PC-3 (cell line): ENCODE results near the gene BRAT1. TPM values are rescaled to one million over a fixed set of nuclear protein-coding genes. Genes with fewer than 3 reads are reported as not detected.

Experiments used
- ATAC-seq: fragments of 200-7000 bp; cut with Tn5 transposase; 2 replicates; pipeline ENCODE4 v1.9.1; 2020; ENCODE audit warnings: mild to moderate bottlenecking, moderate library complexity
- BruUV-seq: library from RNA; stranded (reverse); fragments of 400-500 nt; replicated peaks from 2 replicates; lab custom pipeline; 2021; lab: Mats Ljungman, UMichigan
- CTCF ChIA-PET: fragments of 300-600 bp; sonication (Branson Sonifier 250); formaldehyde crosslinking; loops from one replicate; lab custom pipeline; 2022; ENCODE audit warnings: antibody characterized with exemption; lab: Charles Lee
- POLR2A ChIA-PET: fragments of 300-600 bp; sonication (Branson Sonifier 250); formaldehyde crosslinking; loops from one replicate; lab custom pipeline; 2022; ENCODE audit warnings: antibody characterized with exemption; ENCODE audit not compliant: unreplicated experiment; lab: Charles Lee
- DNase-seq: peaks from one replicate; pipeline ENCODE4 v3.0.0-alpha.2; 2015
- H2AFZ ChIP-seq: fragments of 300-600 bp; sonication (generic); 2 replicates; pipeline ENCODE4 v1.6.0; 2016; ENCODE audit warnings: antibody characterized with exemption, low read length
- H3F3A ChIP-seq: fragments of 300-600 bp; sonication (generic); one replicate; pipeline ENCODE4 v1.6.0; 2017; ENCODE audit warnings: antibody characterized with exemption, low read length, control low read depth, mild to moderate bottlenecking; ENCODE audit not compliant: unreplicated experiment
- H3K27ac ChIP-seq: fragments of 300-600 bp; sonication (generic); 2 replicates; pipeline ENCODE4 v1.5.1; 2016; ENCODE audit warnings: mild to moderate bottlenecking, low read length
- H3K27me3 ChIP-seq: fragments of 300-600 bp; sonication (generic); 2 replicates; pipeline ENCODE4 v1.6.1; 2016; ENCODE audit warnings: low read length, mixed read lengths
- H3K36me3 ChIP-seq: fragments of 300-600 bp; sonication (generic); 2 replicates; pipeline ENCODE4 v1.6.1; 2016; ENCODE audit warnings: low read depth, mixed run types, low read length, mixed read lengths
- H3K4me1 ChIP-seq: fragments of 300-600 bp; sonication (generic); 2 replicates; pipeline ENCODE4 v1.5.1; 2016; ENCODE audit warnings: low read length; ENCODE audit not compliant: insufficient read depth
- H3K4me2 ChIP-seq: fragments of 300-600 bp; sonication (generic); 2 replicates; pipeline ENCODE4 v1.6.0; 2016; ENCODE audit warnings: low read length
- H3K4me3 ChIP-seq: fragments of 300-600 bp; sonication (generic); 2 replicates; pipeline ENCODE4 v1.5.1; 2016; ENCODE audit warnings: mild to moderate bottlenecking, low read length, mixed read lengths
- H3K79me2 ChIP-seq: fragments of 300-600 bp; sonication (generic); 2 replicates; pipeline ENCODE4 v1.6.1; 2017; ENCODE audit warnings: low read length, mixed read lengths
- H3K9ac ChIP-seq: fragments of 300-600 bp; sonication (generic); 2 replicates; pipeline ENCODE4 v1.6.0; 2016; ENCODE audit warnings: mild to moderate bottlenecking, low read length
- H3K9me2 ChIP-seq: fragments of 300-600 bp; sonication (generic); replicated peaks from 2 replicates; pipeline ENCODE4 v1.6.1; 2016; ENCODE audit warnings: mixed run types, low read length, mixed read lengths
- H3K9me3 ChIP-seq: fragments of 300-600 bp; sonication (generic); 2 replicates; pipeline ENCODE4 v1.6.1; 2016; ENCODE audit warnings: low read length, mixed read lengths
- H4K20me1 ChIP-seq: fragments of 300-600 bp; sonication (generic); 2 replicates; pipeline ENCODE4 v1.6.1; 2016; ENCODE audit warnings: low read length, mixed read lengths
- CTCF ChIP-seq: fragments of 300-600 bp; sonication (generic); conservative IDR thresholded peaks from 2 replicates; pipeline ENCODE4 v1.5.1; 2017; ENCODE audit warnings: antibody characterized with exemption, low read depth, mild to moderate bottlenecking, low read length
- EZH2 ChIP-seq: fragments of 300-600 bp; sonication (generic); IDR thresholded peaks from one replicate; pipeline ENCODE4 v1.6.1; 2017; ENCODE audit warnings: antibody characterized with exemption, mild to moderate bottlenecking, low read length; ENCODE audit not compliant: unreplicated experiment
- EZH2phosphoT487 ChIP-seq: fragments of 300-600 bp; sonication (generic); IDR thresholded peaks from 2 replicates; pipeline ENCODE4 v1.6.1; 2018; ENCODE audit warnings: mild to moderate bottlenecking, antibody characterized with exemption, low read length, borderline replicate concordance
- intact Hi-C: fragments of 100-400 bp; cut with micrococcal nuclease; formaldehyde crosslinking; loops from 2 replicates; pipeline ENCODE4 v1.9.0; 2023
- total RNA-seq: library from RNA; depleted of rRNA; stranded (reverse); fragments of >200 nt; gene quantifications from 2 replicates; pipeline ENCODE4 v1.2.3, GENCODE V29; 2014

The BRAT1 gene
- total RNA-seq, 1 experiment from 2014 or later, result 65.2 TPM

GRCh38 chr7:2520761-2521290 lies 34.5 kb downstream of the BRAT1 start:
- ChIA-PET POLR2A (no interaction called here), CTCF (no interaction called here)
- DNase-seq (no peak), ATAC-seq (no peak)
- Histone ChIP-seq H3K27me3 (no peaks in the 10 kb centered on the region), H3K27ac (no peak overlapping the region), H3F3A (no peaks in the 10 kb centered on the region), H3K4me2 (peak overlapping the region; percentile 97), H3K79me2 (peaks cover 8% of the 10 kb centered on the region; the same call in 1 of the 2 replicates), H3K4me1 (peaks cover 54% of the 10 kb centered on the region), H3K9me3 (no peaks in the 10 kb centered on the region), H4K20me1 (no peaks in the 10 kb centered on the region), H3K9ac (no peak overlapping the region), H3K36me3 (no peaks in the 10 kb centered on the region), H2AFZ (no peak overlapping the region), H3K4me3 (peak overlapping the region; percentile 68), H3K9me2 (no peaks in the 10 kb centered on the region)
- no TSS peak for BruUV-seq
- TF ChIP-seq EZH2, result no peak
- TF ChIP-seq EZH2phosphoT487, result no peak
- TF ChIP-seq CTCF, result no peak
- intact Hi-C loops, result no loop called here

- intact Hi-C loops, result no loop called here
- no peak overlapping the region for H3K9ac ChIP-seq
- BruUV-seq, result TSS peak; percentile 65
- H3K36me3 ChIP-seq, result no peaks in the 10 kb centered on the region
- peak overlapping the region; percentile 68 for H3K4me3 ChIP-seq
- no peaks in the 10 kb centered on the region for H3K9me2 ChIP-seq
- no peaks in the 10 kb centered on the region for H3F3A ChIP-seq
- no peaks in the 10 kb centered on the region for H3K27me3 ChIP-seq
- no peaks in the 10 kb centered on the region for H4K20me1 ChIP-seq
- peak; percentile 13 for DNase-seq
- peaks cover 8% of the 10 kb centered on the region; the same call in 1 of the 2 replicates for H3K79me2 ChIP-seq
- peak; percentile 17 for ATAC-seq
- POLR2A ChIA-PET, result no interaction called here
- TF ChIP-seq EZH2phosphoT487 (no peak), CTCF (0 out of 2 replicates have a peak, but pooled peaks have one; percentile 9)
- H3K9me3 ChIP-seq, result no peaks in the 10 kb centered on the region
- H3K4me2 ChIP-seq, result peak overlapping the region; percentile 97
- H3K27ac ChIP-seq, result no peak overlapping the region
- H3K4me1 ChIP-seq, result peaks cover 54% of the 10 kb centered on the region
- CTCF ChIA-PET, result no interaction called here
- H2AFZ ChIP-seq, result no peak overlapping the region
Measured at GRCh38 chr7:2520131-2520760, 35.1 kb downstream of the BRAT1 start.
